Adrenal gland (tissue), 5 donors: ENCODE data around the gene TTF2.

Source experiments
- CTCF ChIP-seq, 6 experiments: fragments of 450-650 bp in 4 of 6; fragments of 200-600 bp in 2 of 6; sonication (generic) in 1 of 6; IDR thresholded peaks; 1 replicate in 5 of 6; 2 replicates in 1 of 6; pipeline versions ENCODE4 v1.5.1 to v1.8.0; 2016 to 2021; ENCODE audit warnings: antibody characterized with exemption in 6 of 6, mild to moderate bottlenecking in 2 of 6, moderate library complexity in 1 of 6
- POLR2A ChIP-seq, 2 donors: fragments of 450-650 bp; IDR thresholded peaks; one replicate each; pipeline ENCODE4 v1.6.1; 2017; ENCODE audit warnings: antibody characterized with exemption in 2 of 2, mild to moderate bottlenecking in 2 of 2, moderate library complexity in 1 of 2
- donor health status: DM: no; HTN: no; CAD: no.

- TF ChIP-seq CTCF (IDR thresholded peaks at IDR 0.05) (no peak), POLR2A (IDR thresholded peaks at IDR 0.05) (no peak)
Observed at GRCh38 chr1:117079737-117080136, 19.6 kb downstream of the TTF2 start.
